Astrocyte (in vitro differentiated cells and primary cell): ENCODE data around the gene TUBA1C.

Experiments
- CTCF ChIP-seq: IDR thresholded peaks from 2 replicates; pipeline ENCODE4 v1.5.1; 2011; ENCODE audit warnings: low read depth, mild to moderate bottlenecking, inconsistent platforms, low read length, moderate library complexity; ENCODE audit not compliant: insufficient read depth
- EZH2 ChIP-seq: IDR thresholded peaks from 2 replicates; pipeline ENCODE4 v1.6.1; 2012; ENCODE audit warnings: mild to moderate bottlenecking, low read length, inconsistent platforms; ENCODE audit not compliant: insufficient read depth

- no peak for TF ChIP-seq CTCF
- TF ChIP-seq EZH2: no peak
Observed at GRCh38 chr12:49260166-49260565, 4.7 kb upstream of the TUBA1C start.
